GM19023 (cell line): ENCODE data around the gene AGBL1.

Source experiments
- ATAC-seq: cut with Tn5 transposase; IDR thresholded peaks from one replicate; pipeline ENCODE4 v1.9.1; 2021; ENCODE audit warnings: mild to moderate bottlenecking, moderate library complexity; ENCODE audit not compliant: unreplicated experiment

Gene AGBL1

DNA sequence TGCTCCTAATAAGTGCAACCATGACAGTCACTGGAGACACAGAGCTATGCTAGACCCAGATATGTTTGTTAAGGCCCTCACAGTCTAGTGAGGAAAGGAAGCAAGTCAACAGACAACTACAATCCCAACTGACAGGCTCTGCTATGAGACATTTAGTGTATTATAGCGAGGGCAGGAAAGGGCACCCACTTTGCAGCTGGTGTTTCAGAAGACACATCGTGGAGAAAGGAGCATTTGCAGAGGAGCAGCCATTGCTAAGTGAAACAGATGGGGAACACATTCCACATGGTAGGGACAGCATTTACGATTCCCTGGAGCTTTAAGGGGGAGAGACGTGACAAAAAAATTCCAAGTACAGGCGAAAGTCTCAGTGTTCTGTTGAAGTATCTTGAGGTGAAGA, 685.6 kb downstream of the AGBL1 start:
- ATAC-seq: no peak

DNA sequence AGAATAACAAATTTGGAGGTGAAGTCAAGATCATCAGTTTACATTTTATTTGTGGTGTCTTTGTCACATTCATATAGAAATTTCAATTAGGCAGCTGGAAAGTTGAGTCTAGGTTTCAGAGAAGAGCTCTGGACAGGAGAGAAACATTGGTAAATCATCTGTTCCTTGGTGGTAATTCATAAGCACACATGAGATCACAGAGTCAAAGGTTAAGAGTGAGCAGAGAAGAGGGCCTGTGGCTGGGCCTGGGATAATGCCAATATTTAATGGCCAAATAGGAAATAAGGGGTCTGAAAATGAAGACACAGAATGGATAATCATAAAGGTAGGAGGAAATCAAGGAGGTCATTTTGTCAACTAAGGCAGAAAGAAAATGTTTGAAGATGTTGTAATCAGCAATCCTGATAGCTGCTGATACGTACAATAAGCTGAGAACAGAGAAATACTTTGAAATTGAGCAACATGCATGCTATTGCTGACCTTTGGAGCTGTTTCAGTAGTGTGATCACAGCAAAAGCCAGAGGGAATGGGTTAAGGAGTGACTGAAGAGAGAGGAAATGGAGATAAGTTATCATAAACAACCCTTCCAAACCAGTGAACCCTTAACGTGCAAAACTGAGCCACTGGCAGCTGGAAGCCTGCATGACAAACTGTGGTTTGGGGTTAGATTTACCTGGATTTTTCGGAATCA, 692.8 kb downstream of the AGBL1 start:
- ATAC-seq: no peak

DNA sequence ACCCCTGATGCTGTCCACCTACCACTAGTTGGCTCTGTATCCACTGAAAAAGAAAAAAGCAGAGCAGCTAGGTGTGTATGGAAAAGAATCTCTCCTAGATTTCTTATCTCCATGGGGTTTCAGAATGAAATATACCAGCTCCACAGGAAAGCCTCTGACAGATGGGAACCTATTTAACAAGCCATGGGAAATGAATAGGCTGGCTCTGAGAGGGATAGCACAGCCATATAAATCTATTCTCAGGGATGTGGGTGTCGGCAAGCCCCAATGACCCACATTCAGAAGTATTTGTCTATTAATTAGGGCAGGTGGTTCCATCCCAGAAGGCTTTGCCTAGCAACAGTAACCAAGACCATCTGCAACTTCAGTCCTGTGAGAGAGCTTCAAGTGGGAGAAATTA, 694.1 kb downstream of the AGBL1 start:
- ATAC-seq: no peak

DNA sequence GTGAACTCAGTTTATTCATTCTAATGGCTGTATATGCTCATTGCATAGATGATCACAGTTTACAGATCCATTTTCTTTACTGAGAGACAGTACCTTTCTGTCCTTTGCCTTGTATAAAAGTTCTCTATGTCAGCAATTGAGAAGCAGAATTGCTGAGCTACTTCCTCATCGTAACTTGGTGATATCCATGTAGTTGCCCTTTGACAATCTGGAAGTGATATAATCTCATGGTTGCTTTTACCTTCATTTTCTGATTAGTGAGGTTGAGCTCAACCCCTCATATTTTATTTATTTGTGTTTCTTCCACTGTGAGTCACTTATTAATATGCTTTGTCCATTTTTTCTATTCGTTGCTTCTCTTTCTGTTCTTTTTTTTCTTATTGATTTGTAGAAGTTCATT, 696.5 kb downstream of the AGBL1 start:
- ATAC-seq: no peak

DNA sequence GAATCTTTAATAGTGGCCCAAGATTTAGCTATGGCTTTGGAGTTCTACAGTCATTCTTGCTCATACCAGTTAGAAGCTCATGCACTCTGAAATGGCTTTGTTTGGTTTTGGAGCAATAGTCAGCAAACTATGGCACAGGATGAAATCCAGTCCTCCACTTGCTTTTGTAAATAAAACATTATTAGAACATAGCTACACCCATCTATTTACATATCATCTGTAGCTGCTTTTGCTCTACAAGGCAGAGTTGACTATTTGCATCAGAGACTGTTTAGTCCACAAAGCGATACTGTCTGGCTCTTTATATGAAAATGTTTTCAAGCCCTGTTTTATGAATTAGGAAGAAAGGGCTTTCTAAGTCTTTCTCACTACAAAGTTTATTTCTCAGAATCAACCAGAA, 716.9 kb downstream of the AGBL1 start:
- no peak for ATAC-seq

DNA sequence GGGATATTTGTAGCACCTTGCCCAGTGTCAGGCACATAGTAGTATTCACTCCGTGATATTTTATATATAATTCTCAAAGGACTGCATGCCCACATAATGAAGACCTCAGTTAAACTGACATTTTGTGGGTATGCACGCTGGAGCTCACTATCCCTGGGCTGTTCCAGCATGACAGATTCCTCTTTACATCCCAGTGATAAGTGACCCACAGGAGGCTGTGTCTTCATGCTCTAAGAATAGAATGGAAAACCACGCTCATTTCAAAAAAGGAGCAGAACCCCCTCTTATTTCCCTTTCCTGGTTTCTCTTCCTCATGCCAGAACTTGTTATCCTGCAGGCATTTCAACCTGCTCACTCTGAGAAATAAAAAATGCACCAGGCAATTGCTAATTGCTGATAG, 717.5 kb downstream of the AGBL1 start:
- no peak for ATAC-seq

DNA sequence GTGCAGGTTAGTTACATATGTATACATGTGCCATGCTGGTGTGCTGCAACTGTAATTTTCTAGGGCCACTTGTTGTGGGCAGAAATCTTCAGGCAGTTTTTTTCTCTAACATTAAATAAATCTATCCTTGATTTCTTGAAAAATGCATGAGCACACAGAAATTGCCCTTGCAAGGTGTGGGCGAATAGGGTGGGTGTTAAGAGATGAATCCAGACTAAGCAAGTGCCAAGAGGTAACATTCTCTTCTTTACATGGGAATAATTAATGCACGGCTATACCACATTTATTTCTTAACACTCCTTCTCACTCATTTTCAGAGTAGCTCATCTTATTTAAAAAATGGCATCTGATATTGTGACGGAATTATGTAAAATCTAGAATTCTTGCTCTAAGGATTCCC, 719.6 kb downstream of the AGBL1 start:
- no peak for ATAC-seq

DNA sequence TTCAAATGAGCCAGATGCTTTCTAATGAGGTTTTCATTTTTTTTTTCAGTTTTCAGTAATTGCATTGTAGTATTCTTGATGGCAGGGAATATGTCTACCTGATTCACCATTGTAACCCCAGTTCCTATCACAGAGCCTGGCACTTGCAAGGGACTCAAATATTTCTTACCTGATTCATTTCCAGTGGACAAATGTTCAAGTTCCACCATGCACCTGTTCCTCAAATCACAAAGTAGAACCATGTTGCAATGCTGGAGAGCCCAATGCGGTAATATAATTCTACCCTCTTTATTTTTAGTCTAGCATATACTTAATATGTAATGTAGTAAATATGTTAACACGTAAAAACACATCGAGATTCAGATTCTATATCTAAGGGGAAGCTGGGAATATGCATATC, 722.6 kb downstream of the AGBL1 start:
- ATAC-seq: no peak

DNA sequence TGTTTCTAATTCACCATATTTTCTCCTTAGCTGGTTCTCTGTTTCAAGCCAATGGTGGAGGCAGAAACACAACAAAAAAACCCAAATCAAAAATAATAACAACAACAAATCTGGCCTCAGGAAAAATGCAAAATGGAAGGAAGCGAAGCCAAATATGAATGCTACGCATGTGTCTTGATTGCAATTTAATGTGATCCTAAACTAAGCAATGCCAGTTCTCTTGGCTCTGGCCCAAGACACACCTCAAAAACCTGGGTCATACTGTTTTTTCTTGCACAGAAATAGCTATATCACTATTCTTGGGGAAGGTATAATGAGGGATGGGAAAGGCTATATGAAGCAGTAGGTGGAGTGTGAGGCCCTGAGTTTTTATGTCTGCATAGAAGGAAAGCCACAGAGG, 724.7 kb downstream of the AGBL1 start:
- no peak for ATAC-seq

DNA sequence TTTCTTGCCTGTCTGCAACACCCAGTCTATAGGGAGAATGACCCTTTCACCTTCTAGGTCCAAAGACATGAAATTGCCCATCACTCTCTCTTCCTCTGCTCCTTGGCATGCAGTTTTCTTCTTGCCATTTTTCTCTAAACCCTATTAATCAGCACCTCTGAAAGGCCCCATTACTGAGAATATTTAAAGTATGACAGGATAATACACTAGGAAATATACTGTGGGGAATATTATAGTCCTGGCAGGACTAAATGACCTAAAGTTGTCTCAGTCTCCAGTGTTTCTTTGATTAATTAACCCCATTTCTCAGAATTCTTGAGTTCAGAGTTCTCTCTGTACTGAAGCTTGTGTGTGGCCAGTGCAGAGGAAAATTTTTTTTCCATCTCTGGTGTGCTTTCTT, 730.7 kb downstream of the AGBL1 start:
- ATAC-seq: no peak

DNA sequence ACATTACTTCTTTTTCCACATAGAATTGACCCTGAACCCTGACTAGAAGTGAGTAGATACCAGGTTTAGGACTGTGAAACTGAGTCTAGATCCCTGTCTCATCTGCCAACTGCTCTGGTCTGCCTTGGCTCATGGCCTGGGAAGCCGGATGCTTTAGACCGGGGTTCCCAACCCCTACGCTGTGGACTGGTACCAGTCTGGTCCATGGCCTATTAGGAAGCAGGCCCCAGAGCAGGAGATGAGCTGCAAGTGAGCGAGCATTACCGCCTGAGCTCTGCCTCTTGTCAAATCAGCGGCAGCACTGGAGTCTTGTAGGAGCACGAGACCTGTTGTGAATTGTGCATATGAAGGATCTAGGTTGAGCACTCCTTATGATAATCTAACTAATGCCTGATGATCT, 734.2 kb downstream of the AGBL1 start:
- ATAC-seq: no peak

DNA sequence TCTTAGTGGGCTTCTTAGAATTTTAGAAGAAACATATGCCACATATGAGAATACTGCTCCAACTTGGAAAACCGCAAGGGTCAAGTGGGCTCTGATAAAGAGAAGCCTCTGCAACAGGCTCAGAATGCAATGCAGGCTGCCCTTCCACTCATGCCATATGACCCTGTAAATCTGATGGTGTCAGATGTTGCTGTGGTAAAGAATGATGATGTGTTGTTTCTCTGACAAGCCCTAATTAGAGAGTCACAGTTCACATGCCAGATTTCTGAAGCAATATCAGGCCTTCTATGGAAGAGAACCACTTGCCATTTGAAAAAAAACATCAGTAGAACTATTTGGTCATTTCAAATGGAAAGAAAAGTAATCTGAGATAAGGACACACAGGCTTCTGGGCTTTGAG, 749.6 kb downstream of the AGBL1 start:
- no peak for ATAC-seq

DNA sequence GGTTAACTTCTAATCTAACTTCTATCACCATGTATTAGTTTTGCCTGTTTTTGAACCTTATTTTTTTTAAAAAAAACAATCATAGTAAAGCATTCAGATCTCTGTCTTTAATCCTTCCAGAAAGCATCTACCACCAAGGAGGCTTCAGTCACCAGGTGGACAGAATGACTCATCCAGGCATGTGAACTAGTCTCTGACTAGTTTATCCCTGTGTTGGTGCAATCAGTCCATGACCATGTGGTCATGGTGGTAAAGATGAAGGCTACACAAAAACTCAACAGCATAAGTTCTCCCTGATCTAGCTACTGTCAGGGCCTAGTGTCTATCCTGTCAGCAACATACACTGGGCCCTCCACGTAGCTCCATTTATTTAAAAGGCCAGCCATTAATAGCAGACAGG, 750.6 kb downstream of the AGBL1 start:
- no peak for ATAC-seq

DNA sequence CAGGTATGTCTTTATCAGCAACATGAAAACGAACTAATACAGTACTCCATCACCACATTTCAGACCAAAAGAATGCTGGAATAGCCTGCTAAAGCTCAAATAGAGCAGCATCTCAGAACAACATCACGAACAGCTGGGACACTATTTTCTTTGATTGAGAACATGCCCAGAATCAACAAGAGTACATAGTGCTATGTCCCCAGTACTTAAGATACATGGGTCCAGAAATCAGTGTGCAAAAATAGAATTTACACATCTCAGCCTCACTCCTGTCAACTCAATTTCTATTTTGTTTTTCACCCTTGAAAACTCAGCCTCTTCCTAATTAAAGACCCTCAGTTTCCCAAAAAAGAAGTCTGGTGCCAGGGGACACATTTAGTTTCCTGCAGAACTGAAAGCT, 753.9 kb downstream of the AGBL1 start:
- ATAC-seq: no peak

DNA sequence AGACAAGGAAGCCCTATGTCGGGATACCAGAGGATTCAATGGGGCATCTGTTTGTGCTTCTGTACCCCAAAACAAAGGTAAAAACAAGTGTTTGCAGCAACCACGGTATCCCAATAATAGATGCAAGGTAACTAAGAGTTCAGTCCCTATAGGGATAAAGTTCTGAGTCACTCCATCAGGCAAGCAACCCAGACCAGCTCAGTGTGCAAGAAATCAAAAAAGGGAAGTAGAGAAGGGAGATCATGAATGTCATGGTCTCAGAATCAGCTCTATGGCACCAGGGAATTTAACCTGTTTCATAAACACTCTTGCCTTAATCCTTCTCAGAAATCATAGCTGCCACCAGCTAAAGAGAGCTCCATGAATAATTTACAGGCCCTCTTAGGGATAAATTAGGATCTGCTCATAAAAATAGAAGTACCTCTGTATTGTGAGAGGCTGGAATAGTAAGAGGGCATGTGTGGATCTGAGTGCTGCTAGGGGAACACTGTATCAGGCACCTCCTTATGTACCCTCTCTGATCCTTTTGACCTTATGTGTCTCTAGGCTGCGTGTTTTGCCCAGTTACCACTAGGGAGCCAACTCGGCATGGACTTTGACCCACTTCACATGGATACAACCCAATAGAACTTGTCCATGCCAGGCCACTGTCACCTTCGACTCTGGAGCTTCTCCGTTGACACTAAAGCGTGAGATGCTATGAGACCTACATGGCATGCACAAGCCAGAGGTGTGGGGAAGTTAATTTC, 754.6 kb downstream of the AGBL1 start:
- ATAC-seq: no peak

DNA sequence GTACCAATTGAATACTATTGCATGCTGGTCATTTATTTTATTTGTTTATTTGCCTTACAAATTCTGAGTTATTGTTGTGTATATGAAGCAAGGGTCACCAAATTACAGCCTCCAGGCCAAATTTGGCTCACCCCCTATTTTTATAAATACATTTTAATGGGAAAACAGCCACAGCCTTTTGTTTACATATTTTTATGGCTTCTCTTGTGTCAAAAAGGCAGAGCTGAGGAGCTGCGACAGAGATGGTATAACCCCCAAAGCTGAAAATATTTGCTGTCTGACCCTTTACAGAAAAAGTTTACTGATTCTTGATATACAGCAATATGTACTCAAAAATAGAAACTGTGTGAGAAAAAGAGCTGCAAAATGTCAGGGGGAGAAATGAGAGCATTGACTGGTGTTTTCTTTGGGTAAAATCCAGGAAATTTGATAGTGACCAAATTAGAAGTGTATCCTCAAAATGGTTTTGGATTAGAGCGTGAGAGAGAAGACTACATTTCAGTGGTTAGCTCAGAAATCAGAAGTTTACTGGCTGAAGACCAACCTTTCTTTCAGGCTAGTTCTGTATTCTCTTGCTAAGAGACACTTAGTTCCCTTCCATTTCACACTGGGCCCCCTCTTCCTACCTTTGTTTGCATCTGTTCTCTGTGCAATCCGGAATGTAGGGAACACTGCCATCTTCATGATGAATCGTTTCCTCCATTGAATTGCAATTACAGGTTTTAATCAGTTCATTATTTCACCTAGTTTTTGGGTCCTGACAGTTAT, 757.8 kb downstream of the AGBL1 start:
- ATAC-seq: no peak

DNA sequence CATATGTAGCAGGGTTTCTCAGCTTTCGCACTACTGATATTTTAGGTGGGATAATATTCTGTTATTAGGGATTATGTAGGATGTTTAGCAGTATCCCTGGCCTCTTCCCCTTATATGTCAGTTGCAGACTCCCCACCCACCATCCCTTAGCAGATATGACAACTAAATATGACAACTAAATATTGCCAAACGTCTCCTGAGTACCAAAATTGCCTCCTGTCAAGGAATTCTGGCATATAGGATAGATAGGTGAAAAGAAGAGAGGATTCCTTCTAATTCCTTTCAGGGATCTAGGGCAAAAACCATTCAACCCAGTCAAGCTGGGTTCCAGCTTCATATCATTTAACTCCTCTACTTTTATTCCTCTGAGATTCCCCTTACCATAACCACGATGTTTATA, 759.8 kb downstream of the AGBL1 start:
- ATAC-seq: no peak

DNA sequence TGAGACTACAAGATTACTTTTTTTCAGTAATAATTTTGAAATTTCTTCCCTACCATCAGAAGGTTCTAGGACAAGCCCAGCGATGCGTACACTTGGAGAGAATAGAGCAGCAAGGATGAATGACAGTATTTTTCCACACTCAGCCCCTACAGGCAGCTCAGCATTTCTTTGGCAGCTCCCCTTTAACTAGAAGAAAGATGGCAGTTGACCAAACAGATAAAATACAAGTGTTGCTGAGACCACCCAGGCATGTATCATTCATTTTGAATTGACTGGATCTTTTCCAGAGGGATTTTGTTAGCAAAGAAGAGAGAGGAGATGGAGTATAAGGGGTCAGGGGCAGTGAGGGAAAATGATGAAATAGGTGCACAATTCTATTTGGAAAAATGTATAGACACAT, 761.3 kb downstream of the AGBL1 start:
- ATAC-seq: no peak

DNA sequence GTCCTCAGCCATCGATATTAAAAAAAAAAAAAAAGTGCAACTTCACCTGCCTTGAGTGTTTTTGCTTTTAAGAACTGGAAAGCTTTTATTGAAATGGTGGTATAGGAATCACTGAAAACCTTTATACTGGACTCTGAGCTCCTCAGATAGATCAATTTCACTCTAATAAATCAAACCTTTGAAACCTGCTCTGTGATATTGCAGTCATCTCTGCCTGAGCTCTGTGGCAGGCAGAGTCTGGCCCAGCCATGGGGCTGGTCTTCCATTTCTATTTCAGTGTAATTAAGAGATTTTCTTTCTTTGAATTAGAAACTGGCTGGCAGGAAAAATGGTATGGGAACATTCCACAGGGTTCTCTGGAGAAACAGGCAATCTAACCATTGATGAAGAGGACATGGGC, 762.5 kb downstream of the AGBL1 start:
- no peak for ATAC-seq

DNA sequence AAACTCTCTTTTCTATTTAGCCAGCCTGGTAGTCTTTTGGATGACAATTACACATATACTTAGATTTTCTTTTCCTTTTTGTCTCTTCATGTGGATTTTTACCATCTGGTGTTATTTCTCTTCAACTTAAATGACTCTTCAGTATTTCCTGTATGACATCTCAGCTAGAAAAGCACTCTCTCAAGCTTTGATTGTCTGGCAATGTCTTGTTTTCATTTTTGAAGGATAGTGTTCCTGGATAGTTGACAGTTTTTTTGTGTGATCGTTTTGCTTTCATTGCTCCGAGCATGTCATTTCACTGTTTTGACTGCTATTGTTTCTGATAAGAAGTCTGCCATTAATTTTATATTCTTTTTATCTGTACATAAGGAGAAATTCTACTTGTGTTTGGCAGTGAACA, 766.4 kb downstream of the AGBL1 start:
- no peak for ATAC-seq

DNA sequence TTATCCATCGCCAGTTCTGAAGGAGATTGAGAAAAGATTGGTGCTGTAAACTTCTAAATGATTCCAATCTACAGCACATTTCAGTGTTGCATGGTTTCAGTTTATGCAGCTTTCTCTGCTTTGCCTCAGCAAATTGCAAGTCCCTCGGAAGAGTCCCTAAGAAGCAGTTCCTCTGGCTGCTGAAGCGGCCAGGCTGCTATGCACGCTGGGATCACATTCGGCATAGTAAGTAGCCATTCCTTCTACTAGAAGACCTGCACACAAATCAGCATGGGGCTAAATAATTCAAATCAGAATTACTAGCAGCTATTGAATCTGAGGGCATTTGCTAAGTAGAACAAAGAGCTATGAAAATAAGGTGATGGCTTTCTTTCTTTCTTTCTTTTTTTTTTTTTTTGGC, 769.5 kb downstream of the AGBL1 start:
- ATAC-seq: no peak
